GM19043 (cell line): ENCODE measurements around the gene BIK.

Experiments
- ATAC-seq: cut with Tn5 transposase; IDR thresholded peaks from one replicate; pipeline ENCODE4 v1.9.1; 2021; ENCODE audit warnings: low read depth; ENCODE audit not compliant: unreplicated experiment

Gene BIK

GRCh38 chr22:43159484-43160178, 49.1 kb downstream of the BIK start:
- ATAC-seq = no peak

- no peak for ATAC-seq
These were observed 50.1 kb downstream of the BIK start for GRCh38 chr22:43160497-43161126.

DNA sequence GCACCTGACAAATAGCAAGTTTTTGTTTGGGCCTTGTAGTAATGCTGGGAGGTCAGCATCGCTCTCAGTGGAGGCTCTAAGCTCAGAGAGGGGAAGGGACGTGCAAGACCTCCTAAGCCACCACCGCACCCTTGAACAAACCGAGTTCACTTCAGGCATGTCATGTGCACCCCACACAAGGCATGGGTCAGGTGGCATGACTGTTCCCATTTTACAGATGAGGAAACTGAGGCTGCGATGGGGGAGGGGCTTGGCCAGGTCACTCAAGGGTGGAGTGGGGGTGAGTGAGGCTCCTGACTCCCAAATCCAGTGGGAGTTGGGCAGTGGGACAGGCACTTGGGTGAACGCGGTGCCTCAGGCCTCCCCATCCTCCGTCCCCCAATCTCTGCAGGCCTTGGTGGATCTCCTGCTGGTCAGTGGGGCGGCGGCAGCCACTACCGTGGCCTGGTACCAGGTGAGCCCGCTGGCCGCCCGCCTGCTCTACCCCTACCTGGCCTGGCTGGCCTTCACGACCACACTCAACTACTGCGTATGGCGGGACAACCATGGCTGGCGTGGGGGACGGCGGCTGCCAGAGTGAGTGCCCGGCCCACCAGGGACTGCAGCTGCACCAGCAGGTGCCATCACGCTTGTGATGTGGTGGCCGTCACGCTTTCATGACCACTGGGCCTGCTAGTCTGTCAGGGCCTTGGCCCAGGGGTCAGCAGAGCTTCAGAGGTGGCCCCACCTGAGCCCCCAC, 52.0 kb downstream of the BIK start:
- no peak for ATAC-seq

GRCh38 chr22:43163241-43163795, 52.8 kb downstream of the BIK start:
- ATAC-seq = no peak

- ATAC-seq = no peak
These were observed 54.1 kb downstream of the BIK start for GRCh38 chr22:43164636-43165035.

GRCh38 chr22:43166132-43166930, 55.8 kb downstream of the BIK start:
- no peak for ATAC-seq

GRCh38 chr22:43167001-43167589, 56.5 kb downstream of the BIK start:
- ATAC-seq = no peak

- no peak for ATAC-seq
These were observed 58.1 kb downstream of the BIK start for GRCh38 chr22:43168471-43169309.

DNA sequence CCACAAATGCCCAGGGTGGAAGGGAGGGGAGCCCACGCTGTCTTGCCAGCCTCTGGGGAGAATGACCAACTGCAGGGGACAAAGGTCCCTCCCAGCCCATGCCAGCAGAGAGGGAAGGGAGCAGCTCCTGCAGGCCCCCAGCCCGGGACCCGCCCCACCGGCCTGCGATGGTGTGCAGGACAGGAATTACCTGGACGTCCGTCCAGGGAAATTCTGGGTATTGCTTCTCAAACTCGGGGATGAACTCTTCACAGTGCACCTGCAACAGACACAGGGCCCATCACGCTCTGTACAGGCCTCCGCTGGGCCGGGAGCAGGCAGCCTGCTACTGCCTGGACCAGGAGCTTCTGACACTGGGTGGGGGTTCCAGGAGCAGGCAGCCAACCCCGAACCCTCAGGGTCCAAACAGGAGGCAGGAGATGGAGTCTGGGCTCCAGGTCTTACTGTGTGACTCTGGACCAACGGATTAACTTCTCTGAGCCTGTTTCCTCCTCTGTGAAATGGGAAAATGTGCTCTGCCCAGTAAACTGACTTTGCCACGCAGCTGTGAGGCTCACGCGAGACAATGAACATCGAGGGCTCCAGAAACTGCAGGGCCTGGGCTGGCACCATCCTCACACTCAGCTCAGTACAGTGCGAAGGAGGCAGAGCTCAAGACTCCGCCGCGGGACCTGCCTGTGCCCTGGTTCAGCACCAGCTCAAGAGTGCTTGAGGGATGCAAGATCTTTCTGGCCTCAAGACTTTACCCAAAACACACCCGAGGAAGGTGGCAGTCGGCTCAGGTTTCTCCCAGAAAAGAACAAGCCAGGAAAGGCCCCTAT, 59.0 kb downstream of the BIK start:
- ATAC-seq = no peak

GRCh38 chr22:43170131-43170480, 59.6 kb downstream of the BIK start:
- no peak for ATAC-seq

- no peak for ATAC-seq
These were observed 60.5 kb downstream of the BIK start for GRCh38 chr22:43171019-43171491.

GRCh38 chr22:43171607-43172006, 61.1 kb downstream of the BIK start:
- ATAC-seq = no peak

DNA sequence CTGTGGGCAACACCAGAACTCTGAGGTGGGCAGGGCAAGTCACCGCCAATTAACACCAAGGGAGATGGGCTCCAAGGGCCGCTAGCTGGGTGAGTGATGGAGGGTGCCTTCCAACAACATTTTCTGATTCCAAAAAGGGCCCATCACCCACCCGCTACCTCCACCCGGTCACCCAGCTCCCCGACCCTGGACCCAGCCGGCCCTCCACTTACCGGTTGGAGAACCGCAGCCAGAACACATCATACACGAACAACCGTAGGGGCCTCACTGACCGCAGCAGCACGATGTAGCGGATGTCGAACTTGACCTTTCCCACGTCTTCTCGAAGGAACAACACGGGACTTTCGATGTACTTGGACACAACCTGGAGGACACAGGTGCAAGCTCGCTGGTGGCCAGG, 61.6 kb downstream of the BIK start:
- no peak for ATAC-seq

DNA sequence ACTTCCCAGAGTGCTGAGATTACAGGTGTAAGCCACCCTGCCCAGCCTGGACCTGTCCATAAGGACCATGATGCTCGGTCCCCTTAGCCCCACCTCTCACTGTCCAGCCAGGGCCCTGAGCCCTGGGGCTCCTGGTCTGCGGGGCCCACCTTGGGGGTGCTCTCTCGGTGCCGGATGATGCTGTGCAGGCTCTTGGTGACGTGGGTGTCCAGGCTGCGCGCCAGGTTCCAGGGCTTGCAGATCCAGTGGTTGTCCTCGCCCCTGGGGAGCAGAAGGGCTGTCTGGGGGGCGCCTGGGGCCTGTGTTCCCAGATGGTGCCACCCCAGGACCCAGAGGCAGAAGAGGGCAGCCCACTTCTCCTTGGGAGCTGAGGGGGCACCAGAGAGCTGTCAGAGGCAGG, 63.0 kb downstream of the BIK start:
- no peak for ATAC-seq

- ATAC-seq = no peak
These were observed 63.6 kb downstream of the BIK start for GRCh38 chr22:43173976-43174720.

DNA sequence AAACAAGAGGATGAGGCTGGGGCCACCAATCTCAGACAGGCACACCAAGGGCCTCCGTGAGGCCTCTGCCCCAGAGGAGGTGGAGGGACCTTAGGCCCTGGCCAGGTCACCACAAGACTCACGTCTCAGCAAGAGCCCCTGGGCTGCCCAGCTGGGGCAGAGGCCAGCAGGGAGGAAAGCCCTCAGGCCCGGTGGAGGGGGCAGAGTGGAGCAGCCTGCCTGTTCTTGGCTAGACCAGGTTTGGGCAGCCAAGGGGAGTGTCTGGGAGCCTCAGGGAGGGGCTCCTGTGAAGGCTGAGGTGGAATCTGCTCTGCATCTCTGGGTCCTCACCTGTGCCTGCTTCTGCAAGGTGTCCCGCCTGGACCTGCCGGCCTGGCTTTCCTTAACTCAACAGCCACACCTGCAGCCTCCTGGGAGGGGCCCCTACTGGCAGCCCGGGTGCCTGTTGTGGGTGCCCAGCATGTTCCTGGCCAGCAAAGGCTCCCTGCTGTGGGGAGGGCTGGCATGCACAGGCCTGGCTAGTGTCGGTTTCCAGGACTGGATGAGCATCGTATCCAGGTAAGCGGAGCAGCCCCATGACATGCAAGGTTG, 64.5 kb downstream of the BIK start:
- no peak for ATAC-seq

DNA sequence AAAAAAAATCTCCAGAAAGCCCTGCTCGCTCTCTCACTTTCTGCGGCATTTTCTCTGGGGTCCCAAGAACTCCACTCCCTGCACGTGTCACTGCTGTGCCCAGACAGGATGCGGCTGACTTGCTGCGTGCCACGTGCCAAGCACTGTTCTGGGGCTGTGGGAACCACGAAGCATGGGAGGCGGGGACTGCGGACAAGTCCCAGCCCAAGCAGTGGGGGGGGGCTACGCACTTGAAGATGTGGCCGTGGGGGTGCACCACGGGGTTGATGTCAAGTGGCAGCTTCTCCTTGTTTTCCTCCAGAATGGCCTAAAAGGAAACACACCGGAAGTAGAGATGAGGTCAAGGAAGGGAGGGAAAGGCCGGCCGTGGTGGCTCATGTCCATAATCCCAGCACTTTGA, 65.5 kb downstream of the BIK start:
- ATAC-seq = no peak

DNA sequence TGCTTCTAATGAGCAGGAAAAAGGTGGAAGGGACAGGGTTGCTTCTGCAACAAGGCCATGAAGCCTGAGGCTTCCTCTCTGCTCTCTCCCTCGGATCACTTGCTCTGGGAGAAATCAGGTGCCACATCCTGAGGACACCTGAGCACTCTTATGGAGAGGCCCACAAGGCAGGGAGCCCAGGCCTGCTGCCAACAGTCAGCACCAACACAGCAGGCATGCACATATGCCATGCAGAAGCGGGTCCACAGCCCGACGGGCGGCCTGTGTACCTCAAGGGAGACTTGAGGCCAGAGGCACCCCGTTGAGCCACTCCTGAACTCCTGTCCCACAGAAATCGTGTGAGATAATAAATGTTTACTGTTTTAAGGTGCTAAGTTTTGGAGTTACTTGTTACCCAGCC, 66.9 kb downstream of the BIK start:
- ATAC-seq = no peak
